Liver (tissue), 9 donors: ENCODE results near the gene EXOC4. TPM values are rescaled to one million over a fixed set of nuclear protein-coding genes. Genes with fewer than 3 reads are reported as not detected.

Experiments
- DNase-seq: peaks from one replicate; pipeline ENCODE4 v3.0.0-alpha.2; 2017; ENCODE audit warnings: low spot score
- H3K27ac ChIP-seq, 2 donors: one replicate each; pipeline ENCODE4 v1.7.0; 2013; ENCODE audit warnings: inconsistent platforms in 2 of 2, low read length in 2 of 2, control low read depth in 1 of 2, low read depth in 1 of 2, mild to moderate bottlenecking in 1 of 2
- H3K27me3 ChIP-seq, 4 donors: one replicate each; pipeline versions ENCODE4 v1.6.1 to v1.7.0; 2013; ENCODE audit warnings: low read length in 3 of 4, inconsistent platforms in 1 of 4, mild to moderate bottlenecking in 1 of 4, moderate library complexity in 1 of 4; ENCODE audit not compliant: control insufficient read depth in 4 of 4, insufficient read depth in 4 of 4
- H3K36me3 ChIP-seq, 4 donors: one replicate each; pipeline versions ENCODE4 v1.6.1 to v1.7.0; 2013; ENCODE audit warnings: low read length in 3 of 4, mild to moderate bottlenecking in 3 of 4, low read depth in 1 of 4, moderate library complexity in 1 of 4; ENCODE audit not compliant: control insufficient read depth in 4 of 4, insufficient read depth in 3 of 4
- H3K4me1 ChIP-seq, 4 donors: one replicate each; pipeline versions ENCODE4 v1.6.1 to v1.7.0; 2013; ENCODE audit warnings: low read length in 3 of 4, mild to moderate bottlenecking in 3 of 4, moderate library complexity in 1 of 4; ENCODE audit not compliant: control insufficient read depth in 4 of 4, insufficient read depth in 4 of 4
- H3K4me3 ChIP-seq, 3 donors: one replicate each; pipeline versions ENCODE4 v1.6.1 to v1.7.0; 2013; ENCODE audit warnings: low read length in 3 of 3, control low read depth in 1 of 3, low read depth in 1 of 3, mild to moderate bottlenecking in 1 of 3
- H3K9ac ChIP-seq, 2 donors: one replicate each; pipeline ENCODE4 v1.7.0; 2013; ENCODE audit warnings: low read length in 2 of 2, mild to moderate bottlenecking in 2 of 2, moderate library complexity in 2 of 2, control low read depth in 1 of 2, low read depth in 1 of 2
- H3K9me3 ChIP-seq, 4 donors: one replicate each; pipeline versions ENCODE4 v1.6.1 to v1.7.0; 2013; ENCODE audit warnings: low read length in 3 of 4; ENCODE audit not compliant: control insufficient read depth in 4 of 4
- EGR1 ChIP-seq, 2 donors: IDR thresholded peaks; 2 replicates each; pipeline ENCODE4 v1.6.1; 2016 to 2018; ENCODE audit warnings: antibody characterized with exemption in 2 of 2, low read depth in 2 of 2
- FOXA1 ChIP-seq: IDR thresholded peaks from 2 replicates; pipeline ENCODE4 v1.6.1; 2016; ENCODE audit warnings: antibody characterized with exemption
- FOXA2 ChIP-seq: IDR thresholded peaks from 2 replicates; pipeline ENCODE4 v1.6.1; 2016; ENCODE audit warnings: antibody characterized with exemption
- GABPA ChIP-seq, 2 donors: IDR thresholded peaks in 1 of 2; conservative IDR thresholded peaks in 1 of 2; 2 replicates each; pipeline ENCODE4 v1.6.1; 2016; ENCODE audit warnings: antibody characterized with exemption in 2 of 2, mild to moderate bottlenecking in 1 of 2, moderate library complexity in 1 of 2
- HNF4A ChIP-seq, 2 donors: conservative IDR thresholded peaks; 2 replicates each; pipeline ENCODE4 v1.6.1; 2016; ENCODE audit warnings: antibody characterized with exemption in 2 of 2, mild to moderate bottlenecking in 2 of 2
- HNF4G ChIP-seq: IDR thresholded peaks from 2 replicates; pipeline ENCODE4 v1.6.1; 2016; ENCODE audit warnings: antibody characterized with exemption
- JUND ChIP-seq, 2 donors: IDR thresholded peaks; 2 replicates each; pipeline ENCODE4 v1.6.1; 2016; ENCODE audit warnings: antibody characterized with exemption in 2 of 2
- NR2F2 ChIP-seq: IDR thresholded peaks from 2 replicates; pipeline ENCODE4 v1.6.1; 2016; ENCODE audit warnings: antibody characterized with exemption
- RXRA ChIP-seq, 2 donors: IDR thresholded peaks; 2 replicates each; pipeline ENCODE4 v1.6.1; 2017 to 2018; ENCODE audit warnings: antibody characterized with exemption in 2 of 2, mild to moderate bottlenecking in 1 of 2
- SP1 ChIP-seq: IDR thresholded peaks from 2 replicates; pipeline ENCODE4 v1.6.1; 2018; ENCODE audit warnings: antibody characterized with exemption, mild to moderate bottlenecking
- TAF1 ChIP-seq: conservative IDR thresholded peaks from 2 replicates; pipeline ENCODE4 v1.6.1; 2016; ENCODE audit warnings: antibody characterized with exemption, mild to moderate bottlenecking
- YY1 ChIP-seq: IDR thresholded peaks from 2 replicates; pipeline ENCODE4 v1.6.1; 2016; ENCODE audit warnings: antibody characterized with exemption, mild to moderate bottlenecking
- WGBS: extraction: QIAGEN DNeasy Blood & Tissue Kit; methylation state at CpG from one replicate; pipeline ENCODE4 v1.1.7; 2013; 5-methylcytosine and 5-hydroxymethylcytosine counted together
- polyA plus RNA-seq, 2 donors: library from polyadenylated mRNA; stranded (reverse) in 1 of 2; unstranded in 1 of 2; fragments of 200-250 nt in 1 of 2; fragments of >200 nt in 1 of 2; fragmentation: Nextera tagmentation in 1 of 2; extraction: Ambion mirVana in 1 of 2; gene quantifications; one replicate each; pipeline versions ENCODE4 v1.2.1 to v1.2.3, GENCODE V29; 2013 to 2015
- total RNA-seq, 2 donors: library from RNA; depleted of rRNA; stranded (reverse); fragments of >200 nt; gene quantifications; one replicate each; pipeline ENCODE4 v1.2.3, GENCODE V29; 2014
- TF ChIP-seq, protein P1 (sequence below): IDR thresholded peaks from 2 replicates; pipeline ENCODE4 v1.6.1; 2016; ENCODE audit warnings: antibody characterized with exemption
- TF ChIP-seq, protein P2 (sequence below): IDR thresholded peaks from 2 replicates; pipeline ENCODE4 v1.6.1; 2016; ENCODE audit warnings: antibody characterized with exemption, mild to moderate bottlenecking
- TF ChIP-seq, protein P3 (sequence below): fragments of 150-350 bp; IDR thresholded peaks from 2 replicates; pipeline ENCODE4 v1.5.1; 2017; ENCODE audit warnings: improper control_type of control experiment, low read depth, low read length; ENCODE audit not compliant: missing input control
- donor health status: healthy.
- donor health status: healthy.
- donor health status: healthy.
- donor health status: healthy.
- donor health status: healthy.

The EXOC4 gene
- total and polyA plus RNA-seq, 4 donors = 9.5 to 55.9 (median 23.6) TPM

DNA sequence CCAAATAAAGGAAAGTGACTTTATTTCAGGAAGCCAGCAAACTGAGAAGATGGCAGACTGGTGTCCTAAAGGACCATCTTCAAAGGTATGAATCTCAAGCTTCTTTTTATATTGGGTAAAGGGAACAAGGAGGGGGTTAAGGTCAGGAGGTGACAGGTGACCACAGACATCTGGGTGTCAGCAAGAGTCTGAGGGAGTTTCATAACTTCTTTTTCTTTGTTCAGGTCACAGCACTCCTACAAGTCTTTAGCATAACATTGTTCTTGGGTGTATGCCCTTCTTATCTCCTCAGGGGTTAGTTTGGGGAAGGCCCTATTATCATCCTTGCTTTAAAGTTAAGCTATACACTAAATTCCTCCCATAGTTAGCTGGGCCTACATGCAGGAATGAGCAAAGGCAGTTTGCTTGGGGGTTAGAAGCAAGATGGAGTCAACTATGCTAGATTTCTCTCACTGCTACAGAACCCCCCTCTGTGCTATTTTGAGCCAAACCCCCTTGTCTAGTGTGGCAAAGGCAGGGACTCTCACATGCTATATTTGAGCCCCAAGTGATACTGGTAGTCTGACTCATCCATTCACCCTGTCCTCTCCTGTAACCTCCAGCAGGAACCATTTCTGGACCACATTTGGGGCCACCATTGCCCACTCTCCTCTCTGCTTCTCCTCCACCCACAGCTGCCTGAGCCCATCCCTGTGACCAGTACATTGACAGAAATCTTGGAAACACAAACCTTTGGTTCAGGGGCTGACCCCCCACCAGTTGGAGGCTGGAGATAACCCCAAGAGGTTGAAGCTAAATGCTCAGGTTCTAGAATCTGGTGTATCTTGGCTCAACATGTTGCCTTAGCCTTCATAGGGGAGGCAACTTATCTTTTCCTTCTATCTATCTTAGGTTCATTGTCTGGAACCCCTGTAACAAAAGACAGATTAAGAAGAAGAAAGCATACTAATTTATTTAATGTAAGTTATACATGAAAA is 818.8 kb downstream of the EXOC4 start:
- Histone ChIP-seq H3K27ac (no peak overlapping the region), H3K36me3 (no peaks in the 10 kb centered on the region), H3K4me3 (no peak overlapping the region), H3K9ac (no peak overlapping the region), H3K9me3 (peaks cover 0 to 3% (median under 1%) of the 10 kb centered on the region in 4 donors), H3K4me1 (no peaks in the 10 kb centered on the region), H3K27me3 (no peaks in the 10 kb centered on the region)
- TF ChIP-seq NR2F2 (no peak), SP1 (no peak), EGR1 (IDR thresholded peaks at IDR 0.05; ENCODE audit: low read depth in 2 of 2) (no peak), FOXA1 (no peak), JUND (IDR thresholded peaks at IDR 0.05) (no peak), HNF4G (no peak), YY1 (no peak), TAF1 (no peak), GABPA (IDR thresholded peaks at IDR 0.05 in 1 of 2, conservative IDR thresholded peaks at IDR 0.05 in 1 of 2) (no peak)
- TF ChIP-seq, protein P1, sequence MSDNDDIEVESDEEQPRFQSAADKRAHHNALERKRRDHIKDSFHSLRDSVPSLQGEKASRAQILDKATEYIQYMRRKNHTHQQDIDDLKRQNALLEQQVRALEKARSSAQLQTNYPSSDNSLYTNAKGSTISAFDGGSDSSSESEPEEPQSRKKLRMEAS = no peak
- TF ChIP-seq, protein P2, sequence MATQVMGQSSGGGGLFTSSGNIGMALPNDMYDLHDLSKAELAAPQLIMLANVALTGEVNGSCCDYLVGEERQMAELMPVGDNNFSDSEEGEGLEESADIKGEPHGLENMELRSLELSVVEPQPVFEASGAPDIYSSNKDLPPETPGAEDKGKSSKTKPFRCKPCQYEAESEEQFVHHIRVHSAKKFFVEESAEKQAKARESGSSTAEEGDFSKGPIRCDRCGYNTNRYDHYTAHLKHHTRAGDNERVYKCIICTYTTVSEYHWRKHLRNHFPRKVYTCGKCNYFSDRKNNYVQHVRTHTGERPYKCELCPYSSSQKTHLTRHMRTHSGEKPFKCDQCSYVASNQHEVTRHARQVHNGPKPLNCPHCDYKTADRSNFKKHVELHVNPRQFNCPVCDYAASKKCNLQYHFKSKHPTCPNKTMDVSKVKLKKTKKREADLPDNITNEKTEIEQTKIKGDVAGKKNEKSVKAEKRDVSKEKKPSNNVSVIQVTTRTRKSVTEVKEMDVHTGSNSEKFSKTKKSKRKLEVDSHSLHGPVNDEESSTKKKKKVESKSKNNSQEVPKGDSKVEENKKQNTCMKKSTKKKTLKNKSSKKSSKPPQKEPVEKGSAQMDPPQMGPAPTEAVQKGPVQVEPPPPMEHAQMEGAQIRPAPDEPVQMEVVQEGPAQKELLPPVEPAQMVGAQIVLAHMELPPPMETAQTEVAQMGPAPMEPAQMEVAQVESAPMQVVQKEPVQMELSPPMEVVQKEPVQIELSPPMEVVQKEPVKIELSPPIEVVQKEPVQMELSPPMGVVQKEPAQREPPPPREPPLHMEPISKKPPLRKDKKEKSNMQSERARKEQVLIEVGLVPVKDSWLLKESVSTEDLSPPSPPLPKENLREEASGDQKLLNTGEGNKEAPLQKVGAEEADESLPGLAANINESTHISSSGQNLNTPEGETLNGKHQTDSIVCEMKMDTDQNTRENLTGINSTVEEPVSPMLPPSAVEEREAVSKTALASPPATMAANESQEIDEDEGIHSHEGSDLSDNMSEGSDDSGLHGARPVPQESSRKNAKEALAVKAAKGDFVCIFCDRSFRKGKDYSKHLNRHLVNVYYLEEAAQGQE = no peak
- TF ChIP-seq, protein P3, sequence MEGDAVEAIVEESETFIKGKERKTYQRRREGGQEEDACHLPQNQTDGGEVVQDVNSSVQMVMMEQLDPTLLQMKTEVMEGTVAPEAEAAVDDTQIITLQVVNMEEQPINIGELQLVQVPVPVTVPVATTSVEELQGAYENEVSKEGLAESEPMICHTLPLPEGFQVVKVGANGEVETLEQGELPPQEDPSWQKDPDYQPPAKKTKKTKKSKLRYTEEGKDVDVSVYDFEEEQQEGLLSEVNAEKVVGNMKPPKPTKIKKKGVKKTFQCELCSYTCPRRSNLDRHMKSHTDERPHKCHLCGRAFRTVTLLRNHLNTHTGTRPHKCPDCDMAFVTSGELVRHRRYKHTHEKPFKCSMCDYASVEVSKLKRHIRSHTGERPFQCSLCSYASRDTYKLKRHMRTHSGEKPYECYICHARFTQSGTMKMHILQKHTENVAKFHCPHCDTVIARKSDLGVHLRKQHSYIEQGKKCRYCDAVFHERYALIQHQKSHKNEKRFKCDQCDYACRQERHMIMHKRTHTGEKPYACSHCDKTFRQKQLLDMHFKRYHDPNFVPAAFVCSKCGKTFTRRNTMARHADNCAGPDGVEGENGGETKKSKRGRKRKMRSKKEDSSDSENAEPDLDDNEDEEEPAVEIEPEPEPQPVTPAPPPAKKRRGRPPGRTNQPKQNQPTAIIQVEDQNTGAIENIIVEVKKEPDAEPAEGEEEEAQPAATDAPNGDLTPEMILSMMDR = no peak
- no peak for DNase-seq

DNA sequence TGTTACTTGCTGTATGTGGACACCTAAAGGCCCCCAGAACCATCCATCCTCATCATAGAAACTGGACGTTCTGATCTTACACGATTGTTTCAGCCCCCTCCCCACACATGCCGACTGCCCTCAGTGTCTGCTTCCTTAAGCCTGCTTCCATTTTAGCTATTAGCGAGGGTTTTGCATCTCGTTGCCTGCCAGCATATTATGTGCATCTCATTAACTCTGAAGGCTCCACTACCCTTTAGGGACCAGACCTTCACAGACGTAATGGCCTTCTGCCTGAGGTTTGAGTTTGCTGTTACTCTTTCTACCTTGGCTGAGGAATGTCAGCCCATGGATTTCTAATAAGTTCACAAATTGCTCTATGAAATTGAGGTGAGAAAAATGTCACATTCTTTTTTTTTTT is 820.4 kb downstream of the EXOC4 start:
- DNase-seq = no peak
- Histone ChIP-seq H3K4me1 (no peaks in the 10 kb centered on the region), H3K4me3 (no peak overlapping the region), H3K36me3 (no peaks in the 10 kb centered on the region), H3K9me3 (peaks cover 0 to 3% (median under 1%) of the 10 kb centered on the region in 4 donors), H3K9ac (no peak overlapping the region), H3K27me3 (no peaks in the 10 kb centered on the region), H3K27ac (no peak overlapping the region)
- 92% methylated on average over 6 of the region's 6 CpGs for WGBS
- no peak for TF ChIP-seq GABPA (IDR thresholded peaks at IDR 0.05 in 1 of 2, conservative IDR thresholded peaks at IDR 0.05 in 1 of 2)
- no peak for TF ChIP-seq FOXA2
- TF ChIP-seq HNF4A (conservative IDR thresholded peaks at IDR 0.05) = no peak
- no peak for TF ChIP-seq TAF1
- TF ChIP-seq, protein P3 = no peak
- TF ChIP-seq RXRA (IDR thresholded peaks at IDR 0.05) = no peak
- TF ChIP-seq EGR1 (IDR thresholded peaks at IDR 0.05; ENCODE audit: low read depth in 2 of 2) = no peak
